ENCODE data around the gene LRIG1. TPM values are rescaled to one million over a fixed set of nuclear protein-coding genes. Genes with fewer than 3 reads are reported as not detected.

LRIG1 gene
- total RNA-seq, 1 donor from 2014 or later = 169 TPM

GRCh38 chr3:66401675-66402491 is 98.9 kb downstream of the LRIG1 start:
- H3K4me1 ChIP-seq = peaks cover 38% of the 10 kb centered on the region
- Mint-ChIP-seq H3K27me3 (ENCODE audit: insufficient read depth, low read depth) (peaks cover 4% of the 10 kb centered on the region), H3K4me3 (peak overlapping the region; percentile 57), H3K27ac (peak overlapping the region; percentile 79), H3K9me3 (no peaks in the 10 kb centered on the region), H3K4me1 (peaks cover 43% of the 10 kb centered on the region), H3K36me3 (peaks cover 31% of the 10 kb centered on the region)
- H4K20me1 ChIP-seq (ENCODE audit: low read depth) = peaks cover 97% of the 10 kb centered on the region
- peaks cover 17% of the 10 kb centered on the region for H3K36me3 ChIP-seq
- no peaks in the 10 kb centered on the region for H3K27me3 ChIP-seq
- H3K9ac ChIP-seq = no peak overlapping the region
- peaks cover 17% of the 10 kb centered on the region for H3F3A ChIP-seq (ENCODE audit: low read depth)
- no peak overlapping the region for H3K4me3 ChIP-seq
- no peaks in the 10 kb centered on the region for H3K9me3 ChIP-seq (ENCODE audit: low read depth)
- H3K4me2 ChIP-seq = peak overlapping the region; percentile 11
- peaks cover 98% of the 10 kb centered on the region for H3K79me2 ChIP-seq (ENCODE audit: low read depth)
- no peak overlapping the region for H2AFZ ChIP-seq (replicated peaks)
- peak overlapping the region; percentile 63 for H3K27ac ChIP-seq
- DNase-seq (ENCODE audit: low spot score) = peak; percentile 31
- TF ChIP-seq EZH2 (IDR thresholded peaks at IDR 0.05) = no peak
- TF ChIP-seq EZH2phosphoT487 (IDR thresholded peaks at IDR 0.05) = no peak
- TF ChIP-seq, protein P1, sequence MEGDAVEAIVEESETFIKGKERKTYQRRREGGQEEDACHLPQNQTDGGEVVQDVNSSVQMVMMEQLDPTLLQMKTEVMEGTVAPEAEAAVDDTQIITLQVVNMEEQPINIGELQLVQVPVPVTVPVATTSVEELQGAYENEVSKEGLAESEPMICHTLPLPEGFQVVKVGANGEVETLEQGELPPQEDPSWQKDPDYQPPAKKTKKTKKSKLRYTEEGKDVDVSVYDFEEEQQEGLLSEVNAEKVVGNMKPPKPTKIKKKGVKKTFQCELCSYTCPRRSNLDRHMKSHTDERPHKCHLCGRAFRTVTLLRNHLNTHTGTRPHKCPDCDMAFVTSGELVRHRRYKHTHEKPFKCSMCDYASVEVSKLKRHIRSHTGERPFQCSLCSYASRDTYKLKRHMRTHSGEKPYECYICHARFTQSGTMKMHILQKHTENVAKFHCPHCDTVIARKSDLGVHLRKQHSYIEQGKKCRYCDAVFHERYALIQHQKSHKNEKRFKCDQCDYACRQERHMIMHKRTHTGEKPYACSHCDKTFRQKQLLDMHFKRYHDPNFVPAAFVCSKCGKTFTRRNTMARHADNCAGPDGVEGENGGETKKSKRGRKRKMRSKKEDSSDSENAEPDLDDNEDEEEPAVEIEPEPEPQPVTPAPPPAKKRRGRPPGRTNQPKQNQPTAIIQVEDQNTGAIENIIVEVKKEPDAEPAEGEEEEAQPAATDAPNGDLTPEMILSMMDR (IDR thresholded peaks at IDR 0.05) = no peak

DNA sequence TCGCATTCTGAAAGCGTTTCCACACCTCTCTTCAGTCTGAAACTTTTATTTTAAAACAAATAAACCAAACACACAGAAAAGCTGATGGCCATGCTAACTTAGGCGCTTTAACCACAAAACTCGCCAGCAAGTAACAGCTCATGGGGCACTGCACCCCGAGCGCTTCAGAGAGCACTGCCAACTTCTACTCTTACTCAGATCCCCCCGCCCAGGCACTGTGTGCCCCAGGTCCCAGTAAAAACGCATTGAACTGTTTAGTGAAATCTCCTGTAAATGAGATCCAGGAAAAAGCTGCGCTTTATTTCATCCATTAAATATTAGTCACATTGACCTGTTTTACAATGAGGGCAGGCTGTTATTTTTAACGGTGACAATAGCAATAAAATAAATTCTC is 99.7 kb downstream of the LRIG1 start:
- peaks cover 38% of the 10 kb centered on the region for H3K4me1 Mint-ChIP-seq
- peaks cover 37% of the 10 kb centered on the region for H3K36me3 Mint-ChIP-seq

GRCh38 chr3:66400411-66401156 is 100.2 kb downstream of the LRIG1 start:
- Histone ChIP-seq H3K79me2 (ENCODE audit: low read depth) (peaks cover 93% of the 10 kb centered on the region), H2AFZ (replicated peaks) (no peak overlapping the region), H3K9ac (no peak overlapping the region), H4K20me1 (ENCODE audit: low read depth) (peaks cover 96% of the 10 kb centered on the region), H3K36me3 (peaks cover 12% of the 10 kb centered on the region), H3K4me1 (peaks cover 38% of the 10 kb centered on the region), H3K27ac (peak overlapping the region; percentile 51), H3F3A (ENCODE audit: low read depth) (peaks cover 17% of the 10 kb centered on the region), H3K4me3 (no peak overlapping the region), H3K9me3 (ENCODE audit: low read depth) (no peaks in the 10 kb centered on the region), H3K4me2 (peak overlapping the region; percentile 11), H3K27me3 (no peaks in the 10 kb centered on the region)
- H3K27ac Mint-ChIP-seq = peak overlapping the region; percentile 79
- peaks cover 37% of the 10 kb centered on the region for H3K36me3 Mint-ChIP-seq
- peaks cover 38% of the 10 kb centered on the region for H3K4me1 Mint-ChIP-seq
- H3K9me3 Mint-ChIP-seq = no peaks in the 10 kb centered on the region
- peaks cover 4% of the 10 kb centered on the region for H3K27me3 Mint-ChIP-seq (ENCODE audit: insufficient read depth, low read depth)
- TF ChIP-seq, protein P1 (IDR thresholded peaks at IDR 0.05) = no peak
- TF ChIP-seq EZH2 (IDR thresholded peaks at IDR 0.05) (no peak), EZH2phosphoT487 (IDR thresholded peaks at IDR 0.05) (no peak)
- peak overlapping the region; percentile 57 for H3K4me3 Mint-ChIP-seq
- peak; percentile 44 for DNase-seq (ENCODE audit: low spot score)

More for the DNA sequence above, 99.7 kb downstream of the LRIG1 start:
- DNase-seq (ENCODE audit: low spot score) = no peak
- H3K4me2 ChIP-seq = peak overlapping the region; percentile 11
- TF ChIP-seq EZH2phosphoT487 (IDR thresholded peaks at IDR 0.05) (no peak), EZH2 (IDR thresholded peaks at IDR 0.05) (no peak)
- TF ChIP-seq, protein P1 (IDR thresholded peaks at IDR 0.05) = no peak
- H3K27ac ChIP-seq = peak overlapping the region; percentile 51
- H3K4me3 Mint-ChIP-seq = peak overlapping the region; percentile 57
- H3K9me3 ChIP-seq (ENCODE audit: low read depth) = no peaks in the 10 kb centered on the region
- peaks cover 12% of the 10 kb centered on the region for H3K36me3 ChIP-seq
- H3K27me3 Mint-ChIP-seq (ENCODE audit: insufficient read depth, low read depth) = peaks cover 4% of the 10 kb centered on the region
- no peak overlapping the region for H3K4me3 ChIP-seq
- H3K27me3 ChIP-seq = no peaks in the 10 kb centered on the region
- peaks cover 38% of the 10 kb centered on the region for H3K4me1 ChIP-seq
- H4K20me1 ChIP-seq (ENCODE audit: low read depth) = peaks cover 97% of the 10 kb centered on the region
- peaks cover 95% of the 10 kb centered on the region for H3K79me2 ChIP-seq (ENCODE audit: low read depth)
- no peak overlapping the region for H3K9ac ChIP-seq
- peaks cover 17% of the 10 kb centered on the region for H3F3A ChIP-seq (ENCODE audit: low read depth)
- H2AFZ ChIP-seq (replicated peaks) = no peak overlapping the region
- H3K27ac Mint-ChIP-seq = peak overlapping the region; percentile 79
- no peaks in the 10 kb centered on the region for H3K9me3 Mint-ChIP-seq

Data from neural progenitor cell (in vitro differentiated cells).